Measurements from ENCODE around the gene CFAP107.

CFAP107 gene

GRCh38 chr1:12745126-12745991 is 641 bp upstream of the CFAP107 start:
- no peak for DNase-seq

- no peak for DNase-seq
Measured at GRCh38 chr1:12748778-12749355, 2.9 kb downstream of the CFAP107 start.

GRCh38 chr1:12754738-12755137 is 8.7 kb downstream of the CFAP107 start:
- no peak for DNase-seq

GRCh38 chr1:12756273-12756672 is 10.3 kb downstream of the CFAP107 start:
- DNase-seq = no peak

GRCh38 chr1:12756768-12757413 is 10.9 kb downstream of the CFAP107 start:
- no peak for DNase-seq

- no peak for DNase-seq
Measured at GRCh38 chr1:12757836-12758235, 11.8 kb downstream of the CFAP107 start.

- DNase-seq = no peak
Measured at GRCh38 chr1:12760256-12760795, 14.3 kb downstream of the CFAP107 start.

- DNase-seq = no peak
Measured at GRCh38 chr1:12761781-12762180, 15.8 kb downstream of the CFAP107 start.

- no peak for DNase-seq
Measured at GRCh38 chr1:12762766-12763165, 16.8 kb downstream of the CFAP107 start.

- DNase-seq = no peak
Measured at GRCh38 chr1:12763479-12763878, 17.5 kb downstream of the CFAP107 start.

- DNase-seq = no peak
Measured at GRCh38 chr1:12764016-12764415, 18.0 kb downstream of the CFAP107 start.

GRCh38 chr1:12769031-12769430 is 23.0 kb downstream of the CFAP107 start:
- DNase-seq = no peak

- DNase-seq = no peak
Measured at GRCh38 chr1:12769976-12770505, 24.0 kb downstream of the CFAP107 start.

- no peak for DNase-seq
Measured at GRCh38 chr1:12770620-12771019, 24.6 kb downstream of the CFAP107 start.

GRCh38 chr1:12771186-12771585 is 25.2 kb downstream of the CFAP107 start:
- no peak for DNase-seq

GRCh38 chr1:12772520-12772919 is 26.5 kb downstream of the CFAP107 start:
- no peak for DNase-seq

GRCh38 chr1:12773438-12773837 is 27.4 kb downstream of the CFAP107 start, which contains the start of gene PRAMEF12:
PRAMEF12 (plus strand) TSS chr1:12773738; CDS start chr1:12774868, 1,130 bp downstream.
- DNase-seq = no peak

- DNase-seq = no peak
Measured at GRCh38 chr1:12774801-12775345, 28.9 kb downstream of the CFAP107 start.

- no peak for DNase-seq
Measured at GRCh38 chr1:12775443-12775842, 29.4 kb downstream of the CFAP107 start.

- DNase-seq = no peak
Measured at GRCh38 chr1:12776801-12777557, 31.0 kb downstream of the CFAP107 start.

GRCh38 chr1:12778061-12778460 is 32.1 kb downstream of the CFAP107 start:
- no peak for DNase-seq

- DNase-seq = no peak
Measured at GRCh38 chr1:12778907-12779306, 32.9 kb downstream of the CFAP107 start.

Data from NCI-H1417 (cell line).